Pancreas (tissue), 10 donors: Measurements from ENCODE around the gene ZNF804B. TPM values are rescaled to one million over a fixed set of nuclear protein-coding genes. Genes with fewer than 3 reads are reported as not detected.

Source experiments
- ATAC-seq, 4 donors: fragments of 200-7000 bp; cut with Tn5 transposase; one replicate each; pipeline versions ENCODE4 v1.8.0 to v1.9.1; 2020; ENCODE audit warnings: mild to moderate bottlenecking in 4 of 4, moderate library complexity in 4 of 4
- DNase-seq, 6 donors: peaks; one replicate each; pipeline ENCODE4 v3.0.0-alpha.2; 2020
- FAIRE-seq: peaks from 2 replicates; lab custom pipeline; 2012; peaks lifted over from hg19 to GRCh38; lab: Jason Lieb, UNC
- H3K27ac ChIP-seq, 4 donors: fragments of 200-600 bp; sonication (generic); 1 replicate in 3 of 4; 2 replicates in 1 of 4; pipeline versions ENCODE4 v1.5.0 to v1.8.0; 2020
- H3K27me3 ChIP-seq, 4 donors: fragments of 200-600 bp; one replicate each; pipeline ENCODE4 v1.8.0; 2021
- H3K36me3 ChIP-seq, 3 donors: fragments of 200-600 bp; sonication (generic) in 1 of 3; one replicate each; pipeline versions ENCODE4 v1.5.0 to v1.8.0; 2020 to 2021
- H3K4me1 ChIP-seq, 3 donors: fragments of 200-600 bp; one replicate each; pipeline ENCODE4 v1.8.0; 2021
- H3K4me3 ChIP-seq, 4 donors: fragments of 200-600 bp; sonication (generic) in 2 of 4; one replicate each; pipeline versions ENCODE4 v1.5.0 to v1.8.0; 2020 to 2021
- H3K9me3 ChIP-seq, 4 donors: fragments of 200-600 bp; one replicate each; pipeline ENCODE4 v1.8.0; 2021
- CTCF ChIP-seq, 4 donors: fragments of 200-600 bp; sonication (generic) in 3 of 4; IDR thresholded peaks; one replicate each; pipeline versions ENCODE4 v1.5.0 to v1.8.0; 2021; ENCODE audit warnings: antibody characterized with exemption in 4 of 4
- WGBS, 2 donors: extraction: QIAGEN DNeasy Blood & Tissue Kit; methylation state at CpG; one replicate each; pipeline ENCODE4 v1.1.7; 2013; 5-methylcytosine and 5-hydroxymethylcytosine counted together
- intact Hi-C, 3 donors: fragments of 100-400 bp; cut with DNase I; formaldehyde crosslinking; loops; one replicate each; pipeline versions ENCODE4 v1.11.1 to v1.14.2; 2022
- polyA plus RNA-seq, 2 donors: library from polyadenylated mRNA; stranded (reverse); fragments of 200-250 nt; gene quantifications; one replicate each; pipeline ENCODE4 v1.2.3, GENCODE V29; 2013
- total RNA-seq, 6 donors: library from RNA; stranded (reverse); fragmentation: NEBNext Ultra II Directional in 4 of 6; extraction: Animal tissue kit (Norgen Biotek cat#: 25700) in 4 of 6; gene quantifications; one replicate each; pipeline versions ENCODE4 v1.2.1 to v1.2.4, GENCODE V29; 2021 to 2023
- donor health status: healthy with polysubstance abuse.
- donor health status: DM: no; HTN: no; CAD: no; lungs with moderate emphysema.
- donor health status: DM: no; HTN: no; CAD: no.
- donor health status: control.
- donor health status: control.
- donor health status: Bipolar disorder and iron deficiency.
- donor health status: DM: yes; HTN: yes; CAD: no.
- donor health status: DM: no; HTN: no; CAD: no.
- donor health status: DM: no; HTN: no; CAD: no.
- donor health status: DM: yes; HTN: yes; CAD: no.

The ZNF804B gene
- total and polyA plus RNA-seq, 8 donors = 0.14 to 1.1 (median 0.42) TPM; not detected in 1

GRCh38 chr7:88791891-88792290, 32.4 kb downstream of the ZNF804B start:
- H3K4me1 ChIP-seq = no peaks in the 10 kb centered on the region
- H3K9me3 ChIP-seq = no peaks in the 10 kb centered on the region
- no peaks in the 10 kb centered on the region for H3K36me3 ChIP-seq
- WGBS, 2 donors = 91 to 93% methylated on average over 4 of the region's 4 CpGs
- no peak overlapping the region for H3K27ac ChIP-seq
- no peak for ATAC-seq
- H3K27me3 ChIP-seq = no peaks in the 10 kb centered on the region
- TF ChIP-seq CTCF (IDR thresholded peaks at IDR 0.05) = no peak
- intact Hi-C loops = no loop called here
- H3K4me3 ChIP-seq = no peak overlapping the region
- DNase-seq = no peak
- FAIRE-seq = no peak

DNA sequence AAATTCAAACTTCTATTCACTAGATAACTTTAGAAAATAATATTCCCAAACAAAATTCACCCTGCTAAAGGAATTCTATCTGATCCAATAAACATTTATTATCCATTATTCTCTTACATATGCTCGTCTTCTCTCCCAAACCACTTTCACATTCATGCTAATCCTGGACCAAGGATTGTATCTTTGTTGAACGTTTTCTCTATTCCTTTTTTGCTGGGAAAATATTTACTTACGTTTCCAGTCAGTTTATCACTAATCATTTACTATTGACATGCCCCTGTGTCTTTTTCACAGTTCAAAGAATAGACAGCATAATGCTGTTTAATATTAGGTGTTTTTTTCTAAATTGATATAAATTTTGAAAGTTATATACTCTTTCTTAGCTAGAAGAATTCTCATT, 32.9 kb downstream of the ZNF804B start:
- Histone ChIP-seq H3K4me1 (no peaks in the 10 kb centered on the region), H3K36me3 (no peaks in the 10 kb centered on the region), H3K9me3 (no peaks in the 10 kb centered on the region), H3K4me3 (no peak overlapping the region), H3K27me3 (no peaks in the 10 kb centered on the region), H3K27ac (no peak overlapping the region)
- no peak for TF ChIP-seq CTCF (IDR thresholded peaks at IDR 0.05)
- WGBS, 2 donors = 52 to 57% methylated on average over 3 of the region's 3 CpGs
- FAIRE-seq = no peak
- no peak for DNase-seq
- no peak for ATAC-seq
- intact Hi-C loops = no loop called here

- Histone ChIP-seq H3K4me3 (no peak within 1 kb of the TSS), H3K9me3 (no peaks in the 10 kb centered on the region), H3K27ac (no peak within 1 kb of the TSS), H3K4me1 (no peaks in the 10 kb centered on the region), H3K36me3 (no peaks in the 10 kb centered on the region), H3K27me3 (no peaks in the 10 kb centered on the region)
- TF ChIP-seq CTCF (IDR thresholded peaks at IDR 0.05) = no peak
- WGBS, 2 donors = 84 to 87% methylated on average over 7 of the region's 7 CpGs
- FAIRE-seq (no peak), ATAC-seq (no peak), DNase-seq (no peak)
- intact Hi-C loops = no loop called here
Observed at GRCh38 chr7:88795553-88795952, 36.1 kb downstream of the ZNF804B start, which contains the start of gene TEX47. TEX47 (minus strand) TSS chr7:88795737; CDS start chr7:88794942, 795 bp downstream.

GRCh38 chr7:88801046-88801445, 41.5 kb downstream of the ZNF804B start:
- Histone ChIP-seq H3K4me1 (peaks cover 0 to under 1% (median 0%) of the 10 kb centered on the region in 3 donors), H3K36me3 (no peaks in the 10 kb centered on the region), H3K27me3 (no peaks in the 10 kb centered on the region), H3K27ac (no peak overlapping the region), H3K4me3 (no peak overlapping the region), H3K9me3 (no peaks in the 10 kb centered on the region)
- FAIRE-seq = no peak
- DNase-seq = no peak
- no peak for ATAC-seq
- no peak for TF ChIP-seq CTCF (IDR thresholded peaks at IDR 0.05)
- intact Hi-C loops = no loop called here
- 79 to 90% methylated on average over 3 of the region's 3 CpGs for WGBS, 2 donors

DNA sequence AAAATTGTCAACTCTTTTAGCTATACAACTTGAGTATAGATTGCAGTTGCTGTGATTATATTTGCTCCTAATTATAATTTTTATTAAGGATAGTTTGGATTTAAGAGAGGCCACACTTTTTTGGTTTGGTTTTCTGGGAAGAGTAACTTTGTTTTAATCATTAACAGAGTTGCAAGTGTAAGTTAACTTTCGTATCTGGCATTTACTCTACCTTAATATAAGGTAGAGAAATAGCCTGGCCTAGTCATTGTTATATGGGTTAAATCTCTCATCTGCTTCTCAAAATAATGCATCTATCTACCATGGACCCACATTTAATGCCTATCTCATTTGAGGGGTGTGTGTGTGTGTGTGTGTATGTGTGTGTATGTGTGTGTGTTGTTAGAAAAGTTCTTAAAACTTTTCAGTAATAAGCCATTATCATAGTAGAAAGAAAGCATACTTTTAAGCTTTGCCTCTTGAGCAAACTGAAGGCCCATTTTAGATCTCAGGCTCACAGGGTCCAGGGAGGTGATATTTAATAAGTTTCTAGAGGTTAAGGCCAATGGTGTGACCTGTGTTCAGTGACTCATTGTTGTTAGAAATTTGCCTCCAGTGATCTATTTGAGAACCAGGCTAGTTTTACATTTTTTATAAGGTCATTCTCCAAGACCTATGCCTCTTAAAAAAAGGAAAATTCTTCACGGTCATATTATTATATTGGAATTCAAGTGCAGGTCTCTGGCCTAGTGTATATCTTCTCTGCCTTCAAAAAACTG, 47.0 kb downstream of the ZNF804B start:
- ATAC-seq = peak in 2 of 4 donors; percentile 57 to 60
- Histone ChIP-seq H3K36me3 (no peaks in the 10 kb centered on the region), H3K27me3 (no peaks in the 10 kb centered on the region), H3K27ac (no peak overlapping the region), H3K9me3 (no peaks in the 10 kb centered on the region), H3K4me1 (peaks cover 0 to 7% (median 0%) of the 10 kb centered on the region in 3 donors), H3K4me3 (no peak overlapping the region)
- intact Hi-C loops = no loop called here
- WGBS, 2 donors = 41 to 47% methylated on average over 2 of the region's 2 CpGs
- TF ChIP-seq CTCF (IDR thresholded peaks at IDR 0.05) = no peak
- DNase-seq = no peak
- FAIRE-seq = no peak
